CD4-positive, alpha-beta T cell (primary cell): Measurements from ENCODE around the gene ZNRF3. TPM values are rescaled to one million over a fixed set of nuclear protein-coding genes. Genes with fewer than 3 reads are reported as not detected.

Experiments used
- ATAC-seq: fragments of 200-7000 bp; cut with Tn5 transposase; one replicate; pipeline ENCODE4 v1.10.0; 2022; ENCODE audit warnings: mild to moderate bottlenecking; ENCODE audit not compliant: poor library complexity
- CTCF ChIA-PET: fragments of 350-600 bp; sonication (Branson Sonifier 250); formaldehyde crosslinking; loops from one replicate; lab custom pipeline; 2021; ENCODE audit warnings: antibody characterized with exemption, inconsistent platforms; lab: Charles Lee
- POLR2A ChIA-PET: fragments of 350-600 bp; sonication (Branson Sonifier 250); formaldehyde crosslinking; loops from one replicate; lab custom pipeline; 2021; ENCODE audit warnings: antibody characterized with exemption, inconsistent platforms; lab: Charles Lee
- DNase-seq, 14 experiments: peaks; one replicate each; pipeline ENCODE4 v3.0.0-alpha.2; 2013 to 2020; ENCODE audit warnings: mixed read lengths in 2 of 14
- H3K27ac ChIP-seq, 2 donors: one replicate each; pipeline versions ENCODE4 v1.5.1 to v1.7.0; 2013; ENCODE audit warnings: low read length in 2 of 2, low read depth in 1 of 2, mild to moderate bottlenecking in 1 of 2
- H3K27me3 ChIP-seq, 2 experiments: 1 replicate in 1 of 2; 2 replicates in 1 of 2; pipeline versions ENCODE4 v1.6.1 to v1.7.0; 2013; ENCODE audit warnings: low read length in 2 of 2, control low read depth in 1 of 2, mild to moderate bottlenecking in 1 of 2, moderate library complexity in 1 of 2; ENCODE audit not compliant: insufficient read depth in 2 of 2, control insufficient read depth in 1 of 2
- H3K36me3 ChIP-seq: one replicate; pipeline ENCODE4 v1.6.1; 2013; ENCODE audit warnings: low read length, control low read depth; ENCODE audit not compliant: insufficient read depth
- H3K4me1 ChIP-seq: one replicate; pipeline ENCODE4 v1.6.1; 2013; ENCODE audit warnings: low read length, control low read depth; ENCODE audit not compliant: insufficient read depth
- H3K4me3 ChIP-seq: one replicate; pipeline ENCODE4 v1.5.1; 2013; ENCODE audit warnings: mild to moderate bottlenecking, low read length, moderate library complexity
- H3K9me3 ChIP-seq, 2 experiments: 1 replicate in 1 of 2; 2 replicates in 1 of 2; pipeline versions ENCODE4 v1.6.1 to v1.7.0; 2013; ENCODE audit warnings: low read length in 2 of 2, mild to moderate bottlenecking in 2 of 2, control low read depth in 1 of 2, moderate library complexity in 1 of 2; ENCODE audit not compliant: control insufficient read depth in 1 of 2, insufficient read depth in 1 of 2
- H3K27ac Mint-ChIP-seq: one replicate; pipeline ENCODE4 v1.8.0; 2020; ENCODE audit warnings: mixed read lengths
- H3K27me3 Mint-ChIP-seq: one replicate; pipeline ENCODE4 v1.8.0; 2021; ENCODE audit warnings: mixed read lengths
- H3K36me3 Mint-ChIP-seq: one replicate; pipeline ENCODE4 v1.8.0; 2021; ENCODE audit warnings: low read depth, mixed read lengths
- H3K4me1 Mint-ChIP-seq: one replicate; pipeline ENCODE4 v1.8.0; 2021; ENCODE audit warnings: low read depth, mixed read lengths
- H3K4me3 Mint-ChIP-seq: one replicate; pipeline ENCODE4 v1.8.0; 2020; ENCODE audit warnings: mild to moderate bottlenecking, mixed read lengths
- H3K9me3 Mint-ChIP-seq: one replicate; pipeline ENCODE4 v1.8.0; 2020; ENCODE audit warnings: mixed read lengths
- CTCF ChIP-seq: fragments of 200-600 bp; IDR thresholded peaks from one replicate; pipeline ENCODE4 v1.8.0; 2022; ENCODE audit warnings: antibody characterized with exemption, mild to moderate bottlenecking
- intact Hi-C, 2 experiments: fragments of 100-400 bp; cut with DNase I in 1 of 2; cut with micrococcal nuclease in 1 of 2; formaldehyde crosslinking; loops; one replicate each; pipeline versions ENCODE4 v1.15.1 to v1.9.0; 2023 to 2025; cut with DNase I, micrococcal nuclease
- total RNA-seq, 174 experiments: library from RNA in 2 of 174; stranded (reverse) in 2 of 174; gene quantifications; one replicate each; pipeline ENCODE4 v1.2.3 and lab custom pipeline; 2021 to 2026

Gene ZNRF3
- total RNA-seq, 2 experiments from 2014 or later: 0.38 to 0.61 TPM

DNA sequence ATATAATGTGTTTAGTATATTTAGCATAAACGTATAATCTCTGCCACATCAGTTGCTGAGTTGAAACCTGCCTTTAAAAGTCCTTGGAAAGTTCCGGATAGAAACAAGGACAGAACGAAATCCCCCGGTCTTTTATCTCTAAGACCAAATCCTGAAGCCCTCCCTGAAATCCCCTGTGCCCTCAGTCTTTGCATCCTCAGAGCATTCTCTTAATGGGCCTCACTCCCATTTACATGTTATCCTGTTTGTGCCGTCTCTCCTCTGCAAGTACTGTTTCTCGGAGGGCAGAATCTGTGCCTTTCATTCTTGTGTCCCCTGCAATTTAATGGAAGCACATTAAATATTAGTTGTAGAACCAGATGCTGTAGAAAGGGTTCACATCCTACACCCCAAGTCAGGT is 56.0 kb downstream of the ZNRF3 start:
- Mint-ChIP-seq H3K4me1 (no peaks in the 10 kb centered on the region), H3K27me3 (peaks cover 76% of the 10 kb centered on the region), H3K9me3 (no peaks in the 10 kb centered on the region), H3K36me3 (no peaks in the 10 kb centered on the region), H3K4me3 (no peak overlapping the region), H3K27ac (no peak overlapping the region)
- Histone ChIP-seq H3K27me3 (peaks cover 5 to 12% of the 10 kb centered on the region in 2 experiments), H3K4me3 (no peak overlapping the region), H3K27ac (no peak overlapping the region), H3K9me3 (no peaks in the 10 kb centered on the region), H3K4me1 (no peaks in the 10 kb centered on the region), H3K36me3 (no peaks in the 10 kb centered on the region)
- ATAC-seq (no peak), DNase-seq (no peak)
- no peak for TF ChIP-seq CTCF
- ChIA-PET CTCF (no interaction called here), POLR2A (no interaction called here)
- intact Hi-C loops: no loop called here

DNA sequence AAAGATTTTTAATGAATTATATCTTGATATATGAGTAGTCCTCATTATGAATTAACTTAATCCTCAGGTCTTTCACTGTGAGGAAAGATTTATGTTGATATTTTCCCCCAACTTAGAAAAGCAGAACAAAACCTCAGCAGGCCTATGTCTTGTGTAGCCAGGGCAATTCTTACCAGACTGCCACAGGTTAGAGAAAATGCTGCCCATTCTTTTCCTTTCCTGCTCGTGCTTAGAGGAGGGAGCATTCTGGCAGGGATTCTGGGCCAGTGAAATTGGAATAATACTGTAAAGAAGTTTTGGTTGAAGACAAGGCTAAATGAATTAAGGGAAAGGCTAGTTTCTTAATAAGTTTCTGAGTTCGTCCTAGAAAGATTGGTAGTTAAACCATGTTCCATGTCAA is 56.6 kb downstream of the ZNRF3 start:
- TF ChIP-seq CTCF: no peak
- no peaks in the 10 kb centered on the region for H3K36me3 Mint-ChIP-seq
- H3K27me3 ChIP-seq: peaks cover 5 to 11% of the 10 kb centered on the region in 2 experiments
- no peak for ATAC-seq
- no peak overlapping the region for H3K27ac ChIP-seq
- peaks cover 77% of the 10 kb centered on the region for H3K27me3 Mint-ChIP-seq
- ChIA-PET CTCF (no interaction called here), POLR2A (no interaction called here)
- no peaks in the 10 kb centered on the region for H3K9me3 Mint-ChIP-seq
- H3K4me1 ChIP-seq: no peaks in the 10 kb centered on the region
- no peaks in the 10 kb centered on the region for H3K4me1 Mint-ChIP-seq
- intact Hi-C loops: no loop called here
- H3K4me3 ChIP-seq: no peak overlapping the region
- no peak overlapping the region for H3K4me3 Mint-ChIP-seq
- no peak for DNase-seq
- H3K9me3 ChIP-seq: no peaks in the 10 kb centered on the region
- H3K36me3 ChIP-seq: no peaks in the 10 kb centered on the region
- no peak overlapping the region for H3K27ac Mint-ChIP-seq

- Mint-ChIP-seq H3K27me3 (peaks cover 76% of the 10 kb centered on the region), H3K4me3 (no peak overlapping the region), H3K36me3 (no peaks in the 10 kb centered on the region), H3K4me1 (no peaks in the 10 kb centered on the region), H3K9me3 (peaks cover 2% of the 10 kb centered on the region), H3K27ac (no peak overlapping the region)
- no peak for ATAC-seq
- peaks cover 0 to 3% of the 10 kb centered on the region in 2 experiments for H3K9me3 ChIP-seq
- H3K27me3 ChIP-seq: peaks cover 5 to 6% of the 10 kb centered on the region in 2 experiments
- DNase-seq: no peak
- ChIA-PET POLR2A (no interaction called here), CTCF (no interaction called here)
- H3K27ac ChIP-seq: no peak overlapping the region
- no peaks in the 10 kb centered on the region for H3K36me3 ChIP-seq
- H3K4me1 ChIP-seq: no peaks in the 10 kb centered on the region
- no peak overlapping the region for H3K4me3 ChIP-seq
- no peak for TF ChIP-seq CTCF
- intact Hi-C loops: no loop called here
Observed at GRCh38 chr22:28940441-28940840, 57.1 kb downstream of the ZNRF3 start.
